H9 (cell line): ENCODE data around the gene SLC35F3. TPM values are rescaled to one million over a fixed set of nuclear protein-coding genes. Genes with fewer than 3 reads are reported as not detected.

Experiments used
- DNase-seq: peaks from one replicate; pipeline ENCODE4 v3.0.0-alpha.2; 2017
- H2AFZ ChIP-seq: one replicate; pipeline ENCODE4 v1.6.1; 2013; ENCODE audit warnings: mild to moderate bottlenecking, low read length, control low read depth, moderate library complexity
- H2AK5ac ChIP-seq: 2 replicates; pipeline ENCODE4 v1.6.1; 2013; ENCODE audit warnings: low read length, control low read depth, mixed read lengths; ENCODE audit not compliant: insufficient read length
- H2BK120ac ChIP-seq: one replicate; pipeline ENCODE4 v1.6.1; 2013; ENCODE audit warnings: low read depth, mild to moderate bottlenecking, low read length, control low read depth, inconsistent platforms; ENCODE audit not compliant: poor library complexity, severe bottlenecking
- H2BK12ac ChIP-seq: 2 replicates; pipeline ENCODE4 v1.6.1; 2013; ENCODE audit warnings: low read length, control low read depth, mixed read lengths, low read depth; ENCODE audit not compliant: insufficient read length
- H2BK15ac ChIP-seq: 2 replicates; pipeline ENCODE4 v1.6.1; 2013; ENCODE audit warnings: low read depth, low read length, control low read depth
- H2BK20ac ChIP-seq: one replicate; pipeline ENCODE4 v1.6.1; 2013; ENCODE audit warnings: low read depth, mild to moderate bottlenecking, low read length, control low read depth, inconsistent platforms; ENCODE audit not compliant: poor library complexity, severe bottlenecking
- H2BK5ac ChIP-seq: 2 replicates; pipeline ENCODE4 v1.6.1; 2013; ENCODE audit warnings: low read length, control low read depth, mixed read lengths; ENCODE audit not compliant: insufficient read length
- H3K14ac ChIP-seq: 2 replicates; pipeline ENCODE4 v1.6.1; 2013; ENCODE audit warnings: low read length, control low read depth; ENCODE audit not compliant: insufficient read depth
- H3K18ac ChIP-seq: 2 replicates; pipeline ENCODE4 v1.6.1; 2013; ENCODE audit warnings: low read depth, mild to moderate bottlenecking, mixed read lengths, low read length, control low read depth; ENCODE audit not compliant: insufficient read length
- H3K23ac ChIP-seq: 2 replicates; pipeline ENCODE4 v1.6.1; 2013; ENCODE audit warnings: low read length, control low read depth, mixed read lengths, low read depth; ENCODE audit not compliant: insufficient read length
- H3K23me2 ChIP-seq: 2 replicates; pipeline ENCODE4 v1.6.1; 2013; ENCODE audit warnings: low read depth, mild to moderate bottlenecking, mixed read lengths, low read length, control low read depth; ENCODE audit not compliant: insufficient read length, poor library complexity, severe bottlenecking
- H3K27ac ChIP-seq: 2 replicates; pipeline ENCODE4 v1.5.1; 2013; ENCODE audit warnings: low read length, control low read depth, mixed read lengths, low read depth; ENCODE audit not compliant: insufficient read length
- H3K27me3 ChIP-seq: 2 replicates; pipeline ENCODE4 v1.6.1; 2013; ENCODE audit warnings: low read length, control low read depth, inconsistent platforms; ENCODE audit not compliant: insufficient read depth
- H3K4ac ChIP-seq: 2 replicates; pipeline ENCODE4 v1.6.1; 2013; ENCODE audit warnings: low read depth, mild to moderate bottlenecking, control low read depth, inconsistent platforms, low read length, moderate library complexity
- H3K4me1 ChIP-seq: 2 replicates; pipeline ENCODE4 v1.6.1; 2013; ENCODE audit warnings: low read length, control low read depth, inconsistent platforms; ENCODE audit not compliant: insufficient read depth
- H3K4me2 ChIP-seq: 2 replicates; pipeline ENCODE4 v1.6.1; 2013; ENCODE audit warnings: low read length, control low read depth, mixed read lengths; ENCODE audit not compliant: insufficient read length, insufficient read depth
- H3K56ac ChIP-seq: 2 replicates; pipeline ENCODE4 v1.6.1; 2013; ENCODE audit warnings: low read depth, mild to moderate bottlenecking, mixed read lengths, low read length, control low read depth; ENCODE audit not compliant: insufficient read length
- H3K79me1 ChIP-seq: 2 replicates; pipeline ENCODE4 v1.6.1; 2013; ENCODE audit warnings: low read depth, mild to moderate bottlenecking, moderate library complexity, low read length, control low read depth, inconsistent platforms; ENCODE audit not compliant: insufficient read depth, poor library complexity, severe bottlenecking
- H3K79me2 ChIP-seq: 2 replicates; pipeline ENCODE4 v1.6.1; 2013; ENCODE audit warnings: low read length, control low read depth, inconsistent platforms; ENCODE audit not compliant: insufficient read depth
- H3K9ac ChIP-seq: 2 replicates; pipeline ENCODE4 v1.6.1; 2013; ENCODE audit warnings: low read length, control low read depth, mixed read lengths; ENCODE audit not compliant: insufficient read length; ENCODE audit errors: extremely low read depth
- H3K9me3 ChIP-seq: one replicate; pipeline ENCODE4 v1.6.1; 2013; ENCODE audit warnings: low read depth, low read length, inconsistent platforms; ENCODE audit not compliant: control insufficient read depth
- H3T11ph ChIP-seq: one replicate; pipeline ENCODE4 v1.6.1; 2013; ENCODE audit warnings: mild to moderate bottlenecking, low read length, control low read depth, inconsistent platforms
- H4K20me1 ChIP-seq: one replicate; pipeline ENCODE4 v1.6.1; 2013; ENCODE audit not compliant: control insufficient read depth, insufficient read length, insufficient read depth
- H4K5ac ChIP-seq: 2 replicates; pipeline ENCODE4 v1.6.1; 2013; ENCODE audit warnings: low read depth, mild to moderate bottlenecking, mixed read lengths, low read length, control low read depth; ENCODE audit not compliant: insufficient read length
- H4K8ac ChIP-seq: replicated peaks from 2 replicates; pipeline ENCODE4 v1.6.1; 2013; ENCODE audit warnings: low read length, control low read depth, mixed read lengths, low read depth; ENCODE audit not compliant: insufficient read length
- H4K91ac ChIP-seq: 2 replicates; pipeline ENCODE4 v1.6.1; 2013; ENCODE audit warnings: low read depth, mild to moderate bottlenecking, moderate library complexity, mixed read lengths, low read length, control low read depth; ENCODE audit not compliant: insufficient read length
- H3K27ac Mint-ChIP-seq, 3 experiments: 2 replicates in 2 of 3; 3 replicates in 1 of 3; pipeline ENCODE4 v1.8.0; 2020 to 2021; ENCODE audit warnings: mixed read lengths in 3 of 3, mild to moderate bottlenecking in 1 of 3, moderate library complexity in 1 of 3
- H3K27me3 Mint-ChIP-seq: 2 replicates; pipeline ENCODE4 v1.8.0; 2021; ENCODE audit warnings: low read depth, mild to moderate bottlenecking, moderate library complexity, mixed read lengths
- H3K36me3 Mint-ChIP-seq, 3 experiments: 2 replicates in 2 of 3; 3 replicates in 1 of 3; pipeline ENCODE4 v1.8.0; 2020 to 2021; ENCODE audit warnings: low read depth in 3 of 3, mixed read lengths in 3 of 3; ENCODE audit not compliant: insufficient read depth in 1 of 3
- H3K4me1 Mint-ChIP-seq, 2 experiments: 2 replicates each; pipeline ENCODE4 v1.8.0; 2020; ENCODE audit warnings: mixed read lengths in 2 of 2
- H3K4me3 Mint-ChIP-seq, 2 experiments: 2 replicates in 1 of 2; 3 replicates in 1 of 2; pipeline ENCODE4 v1.8.0; 2020 to 2021; ENCODE audit warnings: mild to moderate bottlenecking in 2 of 2, mixed read lengths in 2 of 2, moderate library complexity in 1 of 2
- H3K9me3 Mint-ChIP-seq, 2 experiments: 2 replicates in 1 of 2; 3 replicates in 1 of 2; pipeline ENCODE4 v1.8.0; 2020; ENCODE audit warnings: mild to moderate bottlenecking in 2 of 2, mixed read lengths in 2 of 2, moderate library complexity in 1 of 2
- WGBS: extraction: QIAGEN DNeasy Blood & Tissue Kit; methylation state at CpG from one replicate; pipeline ENCODE4 v1.1.7; 2013; ENCODE audit warnings: missing lambda C conversion rate, low lambda C conversion rate, mixed read lengths; ENCODE audit not compliant: insufficient read length; ENCODE audit errors: extremely low coverage; 5-methylcytosine and 5-hydroxymethylcytosine counted together
- total RNA-seq: library from RNA; stranded (reverse); gene quantifications from 2 replicates; pipeline ENCODE4 v1.2.1, GENCODE V29; 2021
- TF ChIP-seq, protein P1 (sequence below): fragments of 200-600 bp; sonication (generic); conservative IDR thresholded peaks from 3 replicates; pipeline ENCODE4 v1.8.0; 2021; ENCODE audit warnings: antibody characterized with exemption, mild to moderate bottlenecking

SLC35F3 gene
- total RNA-seq, 1 experiment from 2014 or later: 0.81 TPM

DNA sequence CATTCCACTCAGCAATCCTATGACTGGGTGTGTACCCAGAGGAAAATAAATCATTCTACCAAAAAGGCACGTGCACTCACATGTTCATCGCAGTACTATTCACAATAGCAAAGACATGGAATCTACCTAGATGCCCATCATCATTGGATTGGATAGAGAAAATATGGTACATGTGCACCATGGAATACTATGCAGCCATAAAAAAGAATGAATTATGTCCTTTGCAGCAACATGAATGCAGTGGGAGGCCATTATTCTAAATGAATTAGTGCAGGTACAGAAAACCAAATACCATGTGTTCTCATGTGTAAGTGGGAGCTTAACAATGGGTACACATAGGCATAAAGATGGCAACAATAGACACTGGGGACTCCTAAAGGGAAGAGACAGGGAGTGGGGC, 39.9 kb upstream of the SLC35F3 start:
- Histone ChIP-seq H3T11ph (no peak overlapping the region), H4K8ac (no peak overlapping the region), H3K4ac (no peak overlapping the region), H3K27ac (no peak overlapping the region), H3K27me3 (no peaks in the 10 kb centered on the region), H4K20me1 (no peaks in the 10 kb centered on the region), H3K4me1 (no peaks in the 10 kb centered on the region), H3K4me2 (no peak overlapping the region), H4K91ac (no peak overlapping the region), H2BK12ac (no peak overlapping the region), H2AK5ac (no peak overlapping the region), H3K56ac (no peak overlapping the region), H3K9ac (no peak overlapping the region), H2BK20ac (no peak overlapping the region), H3K9me3 (peaks cover 5% of the 10 kb centered on the region), H2AFZ (no peak overlapping the region), H3K79me1 (no peaks in the 10 kb centered on the region), H3K23me2 (no peaks in the 10 kb centered on the region), H4K5ac (no peak overlapping the region), H3K18ac (no peak overlapping the region), H3K79me2 (no peaks in the 10 kb centered on the region), H2BK5ac (no peak overlapping the region), H2BK15ac (no peak overlapping the region), H3K14ac (no peak overlapping the region), H3K23ac (no peak overlapping the region), H2BK120ac (no peak overlapping the region)
- peaks cover 2% of the 10 kb centered on the region; the same call in 1 of the 2 replicates for H3K27me3 Mint-ChIP-seq
- H3K9me3 Mint-ChIP-seq: peaks cover 24 to 28% of the 10 kb centered on the region in 2 experiments
- peaks cover 7 to 17% (median 15%) of the 10 kb centered on the region in 3 experiments for H3K36me3 Mint-ChIP-seq
- no peak for DNase-seq
- WGBS: no CpG with 5 or more reads among the region's 2 CpGs
- no peak overlapping the region for H3K27ac Mint-ChIP-seq
- TF ChIP-seq, protein P1, sequence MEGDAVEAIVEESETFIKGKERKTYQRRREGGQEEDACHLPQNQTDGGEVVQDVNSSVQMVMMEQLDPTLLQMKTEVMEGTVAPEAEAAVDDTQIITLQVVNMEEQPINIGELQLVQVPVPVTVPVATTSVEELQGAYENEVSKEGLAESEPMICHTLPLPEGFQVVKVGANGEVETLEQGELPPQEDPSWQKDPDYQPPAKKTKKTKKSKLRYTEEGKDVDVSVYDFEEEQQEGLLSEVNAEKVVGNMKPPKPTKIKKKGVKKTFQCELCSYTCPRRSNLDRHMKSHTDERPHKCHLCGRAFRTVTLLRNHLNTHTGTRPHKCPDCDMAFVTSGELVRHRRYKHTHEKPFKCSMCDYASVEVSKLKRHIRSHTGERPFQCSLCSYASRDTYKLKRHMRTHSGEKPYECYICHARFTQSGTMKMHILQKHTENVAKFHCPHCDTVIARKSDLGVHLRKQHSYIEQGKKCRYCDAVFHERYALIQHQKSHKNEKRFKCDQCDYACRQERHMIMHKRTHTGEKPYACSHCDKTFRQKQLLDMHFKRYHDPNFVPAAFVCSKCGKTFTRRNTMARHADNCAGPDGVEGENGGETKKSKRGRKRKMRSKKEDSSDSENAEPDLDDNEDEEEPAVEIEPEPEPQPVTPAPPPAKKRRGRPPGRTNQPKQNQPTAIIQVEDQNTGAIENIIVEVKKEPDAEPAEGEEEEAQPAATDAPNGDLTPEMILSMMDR: no peak
- no peak overlapping the region for H3K4me3 Mint-ChIP-seq
- no peaks in the 10 kb centered on the region for H3K4me1 Mint-ChIP-seq
